ENCODE measurements around the gene NUAK2. TPM values are rescaled to one million over a fixed set of nuclear protein-coding genes. Genes with fewer than 3 reads are reported as not detected.

The NUAK2 gene
- 1 to 10 TPM in 1 of 4 donors, under 1 TPM in 3; 0.28 to 1.5 (median 0.69) TPM for total RNA-seq
- 10 to 100 TPM; 13.9 to 15.0 (median 14.3) TPM for polyA plus RNA-seq

DNA sequence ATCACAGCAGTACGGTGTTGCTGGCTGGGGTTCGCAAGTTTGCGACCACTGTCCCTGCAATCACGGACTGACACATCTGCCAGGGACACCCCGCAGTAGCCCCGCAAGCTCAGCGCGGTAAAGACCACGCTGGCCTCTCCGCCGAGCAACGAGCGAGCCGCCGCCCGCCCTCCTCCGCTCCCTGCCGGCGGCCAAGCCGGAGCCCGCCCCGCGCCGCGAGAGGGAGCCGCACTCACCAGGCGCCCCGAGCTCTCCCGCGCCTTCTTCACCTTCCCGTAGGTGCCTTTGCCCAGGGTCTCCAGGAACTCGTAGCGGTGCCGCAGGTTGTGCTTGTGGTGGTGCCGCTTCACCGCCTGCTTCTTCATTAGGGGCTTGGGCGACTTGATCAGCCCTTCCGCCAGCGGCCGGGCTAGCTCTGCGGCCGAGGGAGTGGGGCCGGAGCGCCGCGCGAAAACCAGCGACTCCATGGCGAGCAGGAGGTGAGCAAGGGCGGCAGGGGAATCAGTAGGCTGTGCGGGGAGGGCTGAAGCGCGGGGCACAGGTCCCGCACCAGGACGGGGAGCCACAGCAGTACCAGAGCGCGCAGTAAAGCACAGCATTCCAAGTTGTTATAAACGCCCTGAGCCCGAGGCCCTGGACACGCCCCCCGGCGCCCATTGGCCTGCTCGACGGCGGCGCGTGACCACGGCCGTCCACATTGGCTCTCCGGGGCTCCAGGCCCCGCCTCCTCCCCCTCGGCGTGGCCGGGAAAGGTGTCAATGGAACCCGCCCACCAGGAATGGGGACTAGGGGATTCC is at the start of gene NUAK2:
NUAK2 (minus strand) TSS at position 584 of the 797 bp plus-strand sequence; CDS start at position 467, 117 bp downstream.
- Histone ChIP-seq H3K27ac (peak within 1 kb of the TSS; percentile 70 to 74 (median 73)), H3K4me1 (peaks cover 4 to 51% (median 32%) of the 10 kb centered on the region in 4 donors), H3K9me3 (no peaks in the 10 kb centered on the region), H3K27me3 (no peaks in the 10 kb centered on the region), H3K4me3 (peak within 1 kb of the TSS; percentile 40 to 75 (median 68)), H3K36me3 (no peaks in the 10 kb centered on the region)
- intact Hi-C loops (cut with DNase I), result no loop called here
- 0% methylated on average over 75 of the region's 75 CpGs for WGBS, 2 donors
- peak; percentile 93 for DNase-seq
- no peak for TF ChIP-seq EP300 (IDR thresholded peaks at IDR 0.05)
- TF ChIP-seq CTCF (IDR thresholded peaks at IDR 0.05), result peak in 1 of 4 experiments; percentile 19
- peak in 1 of 2 donors; percentile 87 for TF ChIP-seq POLR2A (IDR thresholded peaks at IDR 0.05)
- peak in 3 of 4 donors; percentile 77 to 90 (median 78) for TF ChIP-seq POLR2AphosphoS5 (IDR thresholded peaks at IDR 0.05)

DNA sequence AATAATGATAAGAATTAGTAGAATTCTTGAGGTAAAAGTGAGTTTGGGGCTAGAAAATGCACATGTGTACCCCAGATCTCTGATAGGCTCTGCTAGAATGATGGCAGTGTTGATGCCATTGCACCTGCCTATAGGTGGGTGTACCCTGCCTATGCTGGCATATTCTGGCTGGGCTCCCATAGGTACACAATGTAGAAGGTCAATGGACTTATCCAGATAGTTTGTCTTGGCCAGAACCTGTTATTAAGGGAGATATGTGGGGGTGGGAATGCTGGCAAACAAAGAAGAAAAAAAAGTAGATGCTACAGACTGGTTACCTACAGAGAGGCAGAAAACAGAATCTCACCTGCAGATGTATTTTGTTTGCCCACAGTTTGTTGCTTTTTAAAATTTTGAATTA is 49.2 kb upstream of the NUAK2 start:
- Histone ChIP-seq H3K27ac (no peak overlapping the region), H3K27me3 (peaks cover 0 to 26% (median 0%) of the 10 kb centered on the region in 3 donors), H3K4me1 (peaks cover 0 to 20% (median 5%) of the 10 kb centered on the region in 4 donors), H3K36me3 (no peaks in the 10 kb centered on the region), H3K4me3 (no peak overlapping the region), H3K9me3 (no peaks in the 10 kb centered on the region)
- TF ChIP-seq POLR2AphosphoS5 (IDR thresholded peaks at IDR 0.05) (no peak), EP300 (IDR thresholded peaks at IDR 0.05) (no peak), POLR2A (IDR thresholded peaks at IDR 0.05) (no peak), CTCF (IDR thresholded peaks at IDR 0.05) (no peak)
- intact Hi-C loops (cut with DNase I), result no loop called here
- DNase-seq, result no peak

GRCh38 chr1:205369701-205370123 is 48.2 kb upstream of the NUAK2 start:
- H3K9me3 ChIP-seq, result no peaks in the 10 kb centered on the region
- H3K36me3 ChIP-seq, result no peaks in the 10 kb centered on the region
- no peak overlapping the region for H3K27ac ChIP-seq
- peaks cover 0 to 16% (median 5%) of the 10 kb centered on the region in 4 donors for H3K4me1 ChIP-seq
- H3K27me3 ChIP-seq, result peaks cover 0 to 21% (median 0%) of the 10 kb centered on the region in 3 donors
- no peak for DNase-seq
- no peak for TF ChIP-seq EP300 (IDR thresholded peaks at IDR 0.05)
- no peak for TF ChIP-seq CTCF (IDR thresholded peaks at IDR 0.05)
- TF ChIP-seq POLR2AphosphoS5 (IDR thresholded peaks at IDR 0.05), result no peak
- no peak for TF ChIP-seq POLR2A (IDR thresholded peaks at IDR 0.05)
- intact Hi-C loops (cut with DNase I), result no loop called here
- 48 to 82% methylated on average over 3 of the region's 3 CpGs for WGBS, 2 donors
- no peak overlapping the region for H3K4me3 ChIP-seq

GRCh38 chr1:205368478-205368877 is 46.9 kb upstream of the NUAK2 start:
- 92 to 96% methylated on average over 6 of the region's 6 CpGs for WGBS, 2 donors
- H3K27ac ChIP-seq, result no peak overlapping the region

More at GRCh38 chr1:205368478-205368877, 46.9 kb upstream of the NUAK2 start:
- H3K4me3 ChIP-seq, result no peak overlapping the region
- no peaks in the 10 kb centered on the region for H3K36me3 ChIP-seq
- TF ChIP-seq CTCF (IDR thresholded peaks at IDR 0.05) (no peak), EP300 (IDR thresholded peaks at IDR 0.05) (no peak), POLR2A (IDR thresholded peaks at IDR 0.05) (no peak)
- peaks cover 0 to 6% (median 3%) of the 10 kb centered on the region in 4 donors for H3K4me1 ChIP-seq
- DNase-seq, result no peak
- H3K27me3 ChIP-seq, result peaks cover 0 to 9% (median 0%) of the 10 kb centered on the region in 3 donors
- intact Hi-C loops (cut with DNase I), result no loop called here
- H3K9me3 ChIP-seq, result no peaks in the 10 kb centered on the region
